ENCODE data around the gene ZFP30.

ZFP30 gene

GRCh38 chr19:37655301-37655688 lies at the start of gene ZFP30 (continued):
- peak; percentile 99 for TF ChIP-seq PATZ1 (tag by site-specific recombination; IDR thresholded peaks at IDR 0.05)
- no peak for TF ChIP-seq ZNF707 (tag by site-specific recombination; IDR thresholded peaks at IDR 0.05)
- TF ChIP-seq ZNF239 (tag by site-specific recombination; IDR thresholded peaks at IDR 0.05), result 0 out of 2 replicates have a peak, but pooled peaks have one; percentile 0
- TF ChIP-seq SETDB1 (IDR thresholded peaks at IDR 0.05; ENCODE audit: insufficient read length, low read length), result no peak
- TF ChIP-seq SCRT1 (tag by site-specific recombination; IDR thresholded peaks at IDR 0.05; ENCODE audit: borderline replicate concordance), result no peak; the same call in 1 of the 2 replicates
- TF ChIP-seq TCF7L2 (IDR thresholded peaks at IDR 0.05; ENCODE audit: borderline replicate concordance, low read depth, low read length), result no peak
- TF ChIP-seq ZNF513 (tag by site-specific recombination; IDR thresholded peaks at IDR 0.05), result no peak
- no peak for TF ChIP-seq ZNF121 (tag by site-specific recombination; IDR thresholded peaks at IDR 0.05)
- no peak for TF ChIP-seq ZNF654 (tag by site-specific recombination; IDR thresholded peaks at IDR 0.05; ENCODE audit: low read depth)
- no peak for TF ChIP-seq ZNF280C (tag by site-specific recombination; IDR thresholded peaks at IDR 0.05)
- no peak; the same call in none of the 2 replicates for TF ChIP-seq ZNF501 (tag by site-specific recombination; IDR thresholded peaks at IDR 0.05)
- TF ChIP-seq PRDM10 (tag by site-specific recombination; IDR thresholded peaks at IDR 0.05), result no peak
- TF ChIP-seq MEIS1 (CRISPR knock-in tag; IDR thresholded peaks at IDR 0.05; ENCODE audit: borderline replicate concordance), result no peak
- peak; percentile 33; the same call in 1 of the 2 replicates for TF ChIP-seq ZBTB6 (tag by site-specific recombination; IDR thresholded peaks at IDR 0.05)
- no peak for TF ChIP-seq TRIM28 (IDR thresholded peaks at IDR 0.05; ENCODE audit: borderline replicate concordance, low read length)
- TF ChIP-seq ZNF16 (tag by site-specific recombination; IDR thresholded peaks at IDR 0.05; ENCODE audit: low read depth), result no peak
- TF ChIP-seq ZNF174 (tag by site-specific recombination; IDR thresholded peaks at IDR 0.05), result no peak
- no peak for TF ChIP-seq ZNF544 (tag by site-specific recombination; IDR thresholded peaks at IDR 0.05)
- no peak for TF ChIP-seq ZNF302 (tag by site-specific recombination; IDR thresholded peaks at IDR 0.05; ENCODE audit: low read depth)
- TF ChIP-seq ZNF169 (tag by site-specific recombination; IDR thresholded peaks at IDR 0.05), result no peak
- no peak for TF ChIP-seq ELK4 (IDR thresholded peaks at IDR 0.05; ENCODE audit: borderline replicate concordance, low read depth, low read length)
- no peak for TF ChIP-seq ZFP3 (tag by site-specific recombination; IDR thresholded peaks at IDR 0.05; ENCODE audit: low read depth)
- TF ChIP-seq ZNF354C (tag by site-specific recombination; IDR thresholded peaks at IDR 0.05; ENCODE audit: borderline replicate concordance, low read depth), result no peak
- no peak; the same call in 1 of the 2 replicates for TF ChIP-seq SP7 (tag by site-specific recombination; IDR thresholded peaks at IDR 0.05)
- TF ChIP-seq ZBTB17 (tag by site-specific recombination; IDR thresholded peaks at IDR 0.05), result no peak
- TF ChIP-seq EGR2 (tag by site-specific recombination; IDR thresholded peaks at IDR 0.05; ENCODE audit: low read depth), result no peak
- no peak for TF ChIP-seq ZNF596 (tag by site-specific recombination; IDR thresholded peaks at IDR 0.05)
- no peak for TF ChIP-seq ZNF292 (tag by site-specific recombination; IDR thresholded peaks at IDR 0.05; ENCODE audit: borderline replicate concordance, low read depth)
- TF ChIP-seq ZNF140 (tag by site-specific recombination; IDR thresholded peaks at IDR 0.05), result no peak
- no peak for TF ChIP-seq ZBTB7A (tag by site-specific recombination; IDR thresholded peaks at IDR 0.05; ENCODE audit: low read depth)

Measured in HEK293 (cell line).